ENCODE data around the gene CNTF.
"Not testable (repeated sequence)": the region's sequence is repeated elsewhere in the genome, so short reads cannot be mapped to it uniquely, and the experiment has no call there.

CNTF gene

GRCh38 chr11:58622344-58622743 is at the start of gene CNTF:
Gene CNTF, plus strand, starts transcription at chr11:58622665. Its CDS starts 88 bp downstream, at chr11:58622753.
- no peak for DNase-seq

DNA sequence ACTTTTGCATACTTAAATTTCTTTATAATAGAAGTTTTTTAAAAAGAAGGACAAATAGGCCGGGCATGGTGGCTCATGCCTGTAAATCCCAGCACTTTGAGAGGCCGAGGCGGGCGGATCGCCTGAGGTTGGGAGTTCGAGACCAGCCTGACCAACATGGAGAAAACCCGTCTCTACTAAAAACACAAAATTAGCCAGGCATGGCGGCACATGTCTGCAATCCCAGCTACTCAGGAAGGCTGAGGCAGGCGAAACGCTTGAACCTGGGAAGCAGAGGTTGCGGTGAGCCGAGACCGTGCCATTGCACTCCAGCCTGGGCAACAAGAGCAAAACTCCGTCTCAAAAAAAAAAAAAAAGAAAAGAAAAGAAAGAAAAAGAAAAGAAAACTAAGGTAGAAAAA is 49.6 kb upstream of the CNTF start:
- not testable (repeated sequence) for DNase-seq

- DNase-seq: peak; percentile 57 to 77
These were observed 48.9 kb upstream of the CNTF start for GRCh38 chr11:58573451-58574104.

DNA sequence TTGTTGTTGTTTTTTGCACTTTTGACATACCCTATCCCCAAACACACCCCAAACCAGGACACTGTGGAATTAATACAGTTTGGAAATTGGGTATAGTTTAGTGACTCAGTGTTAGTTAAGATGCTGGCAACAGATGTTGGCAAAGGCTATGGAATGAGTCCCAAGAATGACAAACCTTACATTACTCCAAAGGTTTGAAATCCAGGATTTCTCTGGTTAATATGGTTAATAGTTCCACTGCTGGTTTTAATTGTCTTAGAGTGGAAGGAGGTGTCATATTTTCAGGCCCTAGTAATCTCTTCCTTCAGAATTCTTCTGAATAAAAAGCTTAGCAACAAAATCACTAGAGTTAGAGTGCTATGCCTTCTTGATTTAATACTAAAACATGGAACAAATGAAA is 47.6 kb upstream of the CNTF start:
- no peak for DNase-seq

GRCh38 chr11:58575377-58576020 is 47.0 kb upstream of the CNTF start, which contains the start of gene LPXN:
Gene LPXN, minus strand, starts transcription at chr11:58575856. Its CDS starts 84 bp downstream, at chr11:58575772.
- DNase-seq: peak in 1 of 2 experiments; percentile 7

DNA sequence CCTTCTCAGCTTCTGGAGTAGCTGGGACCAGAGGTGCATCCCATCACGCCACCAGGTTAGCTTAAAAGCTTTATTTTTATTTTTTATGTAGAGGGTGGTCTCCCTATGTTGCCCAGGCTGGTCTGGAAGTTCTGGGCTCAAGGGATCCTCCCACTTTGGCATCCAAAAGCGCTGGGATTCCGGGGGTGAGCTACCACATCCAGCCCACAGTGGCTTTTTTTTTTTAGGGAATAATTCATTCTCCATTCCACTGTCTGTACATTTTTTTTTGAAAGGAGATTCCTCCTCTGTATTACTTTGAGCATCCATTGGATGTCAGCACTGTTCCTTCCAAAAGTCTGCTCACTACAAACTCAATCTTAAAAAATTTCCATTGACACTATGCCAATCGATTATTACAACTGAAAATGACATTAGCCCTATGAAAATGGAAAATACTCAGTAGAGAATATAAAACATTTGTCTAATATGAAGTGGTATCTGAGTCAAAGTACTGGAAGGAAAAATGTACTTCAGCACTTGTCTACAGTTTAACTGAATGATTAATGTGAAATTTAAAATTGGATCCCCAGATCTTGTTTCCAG is 45.5 kb upstream of the CNTF start:
- peak; percentile 16 to 56 for DNase-seq

DNA sequence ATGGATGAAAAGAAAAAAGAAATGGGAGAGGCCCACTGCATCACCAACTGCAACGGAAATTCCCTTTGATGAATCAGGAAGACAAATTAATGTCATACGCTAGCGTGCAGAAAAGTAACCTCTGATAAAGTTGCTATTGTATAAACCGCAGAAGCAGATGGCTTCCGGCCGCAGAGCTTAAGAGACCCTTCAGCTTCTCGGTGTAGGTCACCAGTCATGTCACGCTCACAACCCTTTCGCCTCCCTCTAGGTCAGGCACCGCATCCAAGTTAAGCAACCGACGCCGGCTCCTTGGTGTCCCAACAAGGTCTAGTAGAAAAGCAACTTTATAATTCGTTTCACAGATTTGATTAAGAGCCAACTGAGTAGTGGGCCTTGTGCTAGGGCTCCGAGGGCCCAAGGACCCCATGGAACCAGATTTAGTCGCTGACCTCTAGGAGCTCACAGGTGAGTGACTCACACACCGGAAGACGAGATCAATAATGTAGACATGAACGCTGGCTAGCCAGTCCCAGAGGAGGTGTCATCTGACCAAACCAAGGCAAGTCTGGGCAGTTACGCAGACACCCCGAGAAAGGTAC is 44.8 kb upstream of the CNTF start:
- DNase-seq: peak; percentile 27 to 77

DNA sequence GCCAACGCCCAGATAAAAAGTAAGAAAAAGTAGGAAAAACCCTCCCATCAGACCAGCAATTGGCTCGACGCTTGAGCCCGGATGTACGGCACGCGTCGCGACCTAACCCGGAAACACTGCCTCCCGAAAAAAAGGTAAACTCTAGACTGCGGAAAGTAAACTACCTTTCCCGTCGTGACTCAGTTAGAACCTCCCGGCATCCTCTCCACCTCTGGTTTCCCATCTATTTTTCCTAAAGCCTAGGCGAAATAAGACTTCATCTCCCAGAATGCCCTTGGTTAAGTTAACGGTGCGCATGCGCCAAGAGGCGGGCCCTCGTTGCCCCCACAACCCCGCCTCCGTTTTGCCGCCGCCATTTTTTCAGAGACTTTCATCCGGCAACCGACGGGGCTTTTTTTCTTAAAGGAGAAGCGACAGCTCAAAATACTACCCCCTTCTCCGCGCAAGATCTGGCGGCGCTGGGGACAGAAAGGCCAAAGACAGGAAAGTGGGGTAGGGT is 44.3 kb upstream of the CNTF start:
- DNase-seq: peak; percentile 97 to 100

DNA sequence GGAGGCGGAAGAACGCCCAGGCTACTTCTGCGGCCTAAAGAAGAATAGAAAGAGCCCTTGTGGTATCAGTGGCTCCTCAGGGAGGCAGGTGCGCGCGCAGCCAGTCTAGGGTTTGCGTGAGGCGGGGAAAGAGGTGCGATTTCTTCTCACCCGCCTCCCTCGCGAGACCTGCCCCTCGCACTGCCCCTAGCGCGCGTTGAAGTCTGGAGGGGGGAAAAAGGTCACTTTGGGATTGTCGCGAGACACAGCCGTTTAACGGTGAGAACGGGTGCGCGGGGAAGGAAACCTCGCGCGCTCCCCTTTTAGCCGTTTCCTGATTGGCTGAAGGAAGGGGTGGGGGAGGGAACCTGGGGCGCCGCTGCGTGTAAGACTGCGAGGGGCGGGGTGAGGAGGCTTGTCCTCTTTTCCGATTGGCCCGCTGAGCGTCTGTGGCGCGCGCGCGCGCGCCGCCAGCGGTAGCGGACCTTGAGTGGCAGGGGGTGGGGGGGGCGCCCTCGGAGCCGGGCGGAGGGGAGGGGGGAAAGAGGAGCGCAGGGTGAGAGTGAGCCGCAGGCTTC is 43.8 kb upstream of the CNTF start, which contains the start of gene ZFP91:
ZFP91 (plus strand) TSS at position 429 of the 557 bp plus-strand sequence. CDS start 219 bp downstream, outside the sequence.
- peak; percentile 91 to 96 for DNase-seq

DNA sequence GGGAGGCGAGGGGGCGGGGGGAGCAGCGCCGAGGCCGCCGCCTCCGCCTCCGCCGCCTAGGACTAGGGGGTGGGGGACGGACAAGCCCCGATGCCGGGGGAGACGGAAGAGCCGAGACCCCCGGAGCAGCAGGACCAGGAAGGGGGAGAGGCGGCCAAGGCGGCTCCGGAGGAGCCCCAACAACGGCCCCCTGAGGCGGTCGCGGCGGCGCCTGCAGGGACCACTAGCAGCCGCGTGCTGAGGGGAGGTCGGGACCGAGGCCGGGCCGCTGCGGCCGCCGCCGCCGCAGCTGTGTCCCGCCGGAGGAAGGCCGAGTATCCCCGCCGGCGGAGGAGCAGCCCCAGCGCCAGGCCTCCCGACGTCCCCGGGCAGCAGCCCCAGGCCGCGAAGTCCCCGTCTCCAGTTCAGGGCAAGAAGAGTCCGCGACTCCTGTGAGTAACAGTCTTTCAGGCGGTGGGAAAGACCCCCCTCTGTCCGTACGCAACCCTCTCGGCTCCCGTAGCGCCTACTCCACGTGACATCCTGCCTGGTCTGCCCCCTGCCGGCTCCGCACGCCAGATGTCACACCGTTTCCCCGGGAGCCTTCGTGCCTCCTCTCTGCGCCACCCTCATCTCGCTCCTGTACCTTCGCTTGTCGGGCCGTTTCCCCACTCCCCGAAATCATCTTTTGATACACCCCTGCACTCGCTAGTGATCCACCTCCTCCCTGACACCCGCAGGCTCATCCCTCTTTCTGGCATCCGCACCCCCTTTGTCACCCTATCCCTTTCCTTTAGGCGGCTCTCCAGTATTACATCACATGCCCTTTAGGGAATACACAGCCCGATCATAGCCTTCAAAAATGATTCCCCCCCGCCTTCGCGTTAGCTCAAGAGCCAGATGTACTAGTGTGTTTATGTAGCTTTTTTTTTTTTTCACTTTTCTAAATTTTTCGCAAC is 43.0 kb upstream of the CNTF start:
- DNase-seq: peak; percentile 70 to 86

DNA sequence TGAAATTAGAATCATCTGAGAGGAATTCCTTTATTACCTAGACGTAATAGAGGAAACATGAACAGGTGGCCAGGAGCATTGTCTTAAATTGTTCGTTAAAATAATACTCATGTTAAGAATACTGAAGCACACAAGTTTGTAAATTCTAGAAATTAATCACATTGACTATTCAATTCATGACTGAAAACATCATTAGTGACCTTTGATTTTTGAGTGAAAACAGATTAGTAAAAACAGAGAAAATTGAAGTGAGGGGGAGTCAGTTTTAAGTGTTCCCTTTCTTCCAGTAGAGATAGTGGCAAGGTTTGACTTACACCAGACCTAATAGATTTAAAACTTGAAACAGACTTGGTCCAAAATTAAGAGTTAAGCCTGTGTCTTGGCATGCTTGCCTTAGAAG is 42.2 kb upstream of the CNTF start:
- no peak for DNase-seq

DNA sequence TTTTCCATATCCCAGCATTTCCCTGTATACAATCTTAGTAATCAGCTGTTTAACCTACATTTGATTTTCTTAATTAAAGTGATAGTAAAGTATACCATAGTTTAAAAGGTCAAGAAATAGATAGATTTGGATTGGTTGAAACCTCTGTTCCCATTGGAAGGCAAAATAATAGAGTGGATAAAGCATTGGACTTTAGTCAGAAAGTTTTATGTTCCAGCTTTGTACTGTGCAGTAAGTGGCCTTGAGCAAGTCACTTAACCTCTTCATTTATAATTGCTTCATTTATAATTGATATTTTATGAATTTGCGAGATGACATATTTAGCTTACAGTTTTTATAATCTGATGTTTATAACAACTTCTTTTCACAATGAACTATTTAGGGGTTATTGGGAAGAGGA is 40.0 kb upstream of the CNTF start:
- DNase-seq: no peak

DNA sequence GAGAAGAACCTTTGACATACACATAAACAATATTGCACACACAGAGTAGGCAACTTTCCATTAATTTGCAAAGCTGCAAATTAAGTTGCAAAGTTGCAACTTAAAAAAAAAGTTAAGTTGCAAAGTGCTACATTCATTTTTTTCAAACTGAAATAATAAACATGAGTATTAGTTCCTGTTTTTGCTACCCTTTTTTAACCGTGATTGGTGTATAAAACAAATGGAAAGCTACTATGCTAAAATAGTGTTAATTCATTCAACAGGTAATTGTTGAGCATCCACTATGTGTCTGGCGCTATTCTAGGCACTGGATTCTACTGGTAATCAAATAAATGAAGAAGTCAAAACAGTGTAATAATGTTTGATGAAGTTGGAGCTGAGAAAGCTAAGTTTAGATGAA is 35.5 kb upstream of the CNTF start:
- DNase-seq: no peak

DNA sequence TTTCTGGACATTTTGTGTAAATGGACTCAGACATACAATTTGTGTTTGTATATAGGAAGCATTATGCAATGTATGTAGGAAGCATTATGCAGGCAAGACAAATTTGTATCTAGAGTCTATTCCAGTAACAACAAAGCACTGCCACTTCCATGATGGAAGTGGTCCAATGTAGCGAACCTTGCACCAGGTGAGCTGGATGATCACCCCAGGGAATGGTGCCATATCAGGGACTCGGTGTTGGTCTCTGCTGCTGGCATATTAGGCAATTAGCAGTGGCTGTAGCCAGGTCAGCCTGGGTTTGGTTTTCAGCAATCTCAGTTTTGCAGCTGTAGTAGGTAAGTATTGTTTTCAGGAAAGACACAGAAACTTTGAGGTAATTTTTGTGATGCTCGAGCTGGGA is 30.8 kb upstream of the CNTF start:
- no peak for DNase-seq

DNA sequence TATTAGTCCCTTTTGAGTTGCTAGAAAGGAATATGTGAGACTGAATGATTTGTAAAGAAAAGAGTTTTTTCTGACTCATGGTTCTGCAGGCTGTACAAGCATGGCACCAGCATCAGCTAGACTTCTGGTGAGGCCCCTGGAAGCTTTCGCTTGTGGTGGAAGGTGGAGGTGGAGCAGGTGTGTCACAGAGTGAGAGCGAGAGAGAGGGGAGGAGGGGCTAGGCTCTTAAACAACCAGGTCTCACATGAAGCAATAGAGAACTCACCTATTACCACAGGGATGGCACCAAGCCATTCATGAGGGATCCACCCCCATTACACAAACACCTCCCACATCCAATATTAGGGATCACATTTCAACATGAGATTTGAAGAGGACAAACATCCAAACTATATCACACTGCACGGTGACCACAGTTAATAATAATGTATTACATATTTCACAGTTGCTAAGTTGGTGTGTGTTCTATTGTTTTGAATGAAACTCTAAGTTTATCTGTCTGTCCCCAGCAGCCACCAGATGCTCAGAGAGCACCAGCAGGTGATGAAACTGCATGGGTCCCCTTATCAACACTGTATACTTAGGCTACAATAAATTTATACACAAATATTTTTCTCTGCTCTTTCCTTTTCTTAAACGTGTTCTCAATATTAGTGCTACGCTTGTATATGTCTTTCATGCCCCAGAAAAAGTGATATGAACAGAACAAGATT is 29.5 kb upstream of the CNTF start:
- DNase-seq: no peak

DNA sequence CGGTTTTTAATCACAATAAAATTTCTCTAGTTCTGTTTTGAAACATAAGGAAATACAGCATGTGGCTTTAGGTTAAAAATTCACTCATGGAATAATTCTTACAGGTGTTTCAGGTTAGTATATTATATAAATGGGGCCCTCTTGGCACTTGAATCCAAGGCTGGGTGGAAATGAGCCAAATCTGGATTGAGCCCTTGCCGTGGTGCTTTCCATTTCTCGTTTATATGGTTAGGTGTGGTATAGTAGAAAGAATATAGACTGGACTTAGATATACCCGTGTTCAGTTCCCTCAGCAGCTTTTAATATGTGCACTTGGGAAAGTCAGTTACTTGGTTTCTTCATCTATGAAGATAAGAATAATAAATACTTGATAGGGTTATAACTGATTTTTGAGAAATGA is 27.6 kb upstream of the CNTF start:
- no peak for DNase-seq

DNA sequence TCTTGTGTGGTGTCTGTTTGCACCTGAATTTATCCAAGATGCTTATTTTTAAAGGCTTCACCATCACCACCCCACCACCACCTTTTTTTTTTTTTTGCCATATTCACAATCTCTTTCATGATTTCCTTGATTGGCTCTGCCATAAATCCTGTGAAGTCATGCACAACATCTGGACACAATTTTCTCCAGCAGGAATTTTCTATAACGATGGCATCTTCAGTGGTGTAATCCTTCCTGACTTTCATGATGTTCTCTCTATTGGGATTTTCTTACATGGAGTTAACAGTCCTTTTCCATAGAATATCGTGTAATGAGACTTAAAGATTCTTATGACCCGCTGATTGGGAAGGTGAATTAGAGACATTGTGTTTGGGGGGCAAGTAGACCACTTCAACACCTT is 25.8 kb upstream of the CNTF start:
- no peak for DNase-seq

DNA sequence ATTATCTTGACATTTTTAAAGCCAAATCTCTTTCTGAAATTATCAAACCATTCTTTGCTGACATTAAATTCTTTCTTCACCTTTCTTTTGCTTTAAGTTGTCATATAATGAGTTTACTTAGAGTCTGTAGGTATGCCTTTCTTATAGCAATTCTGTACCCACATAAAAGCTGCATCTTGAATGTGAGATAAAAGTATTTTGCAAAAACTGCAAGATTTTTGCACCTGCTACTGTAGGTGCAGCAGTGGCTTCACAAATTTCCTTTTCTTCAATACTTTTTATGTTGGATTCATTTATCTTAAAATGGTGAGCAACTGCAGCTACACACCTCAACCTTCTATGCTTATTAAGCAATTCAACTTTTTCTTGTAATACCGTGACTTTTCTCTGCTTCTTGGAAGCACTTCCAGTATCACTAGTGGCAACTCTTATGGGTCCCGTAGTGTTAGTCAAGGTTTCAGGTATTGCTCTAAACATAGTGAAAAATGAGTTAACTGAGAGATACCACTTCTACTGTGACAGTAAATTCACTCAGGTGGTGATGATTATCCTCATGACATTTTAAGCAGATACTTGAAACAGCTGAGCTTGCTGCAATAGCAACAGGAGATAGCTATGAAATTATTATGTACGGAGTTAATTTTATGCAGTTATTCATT is 24.9 kb upstream of the CNTF start:
- no peak for DNase-seq

DNA sequence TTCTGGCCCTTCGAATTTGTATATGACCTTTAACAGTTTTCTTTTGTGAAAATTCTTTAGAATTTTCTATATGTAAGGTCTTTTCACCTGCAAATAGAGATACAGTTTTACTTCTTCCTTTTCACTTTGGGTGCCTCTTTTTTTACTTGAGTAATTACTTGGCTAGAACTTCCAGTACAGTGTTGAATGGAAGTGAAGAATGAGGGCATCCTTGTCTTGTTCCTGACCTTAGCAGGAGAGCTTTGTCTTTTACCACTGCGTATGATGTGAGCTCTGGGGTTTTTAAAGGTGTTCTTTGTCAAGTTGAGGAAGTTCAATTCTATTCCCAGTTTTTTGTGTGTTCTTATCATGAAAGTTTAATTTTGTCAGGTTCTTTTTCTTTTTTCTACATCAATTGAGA is 22.0 kb upstream of the CNTF start:
- no peak for DNase-seq

GRCh38 chr11:58606930-58607714 is 15.3 kb upstream of the CNTF start:
- no peak for DNase-seq
